K562 (cell line): ENCODE results near the gene CDC20. TPM values are rescaled to one million over a fixed set of nuclear protein-coding genes. Genes with fewer than 3 reads are reported as not detected.

Experiments
- ATAC-seq: fragments of 200-7000 bp; cut with Tn5 transposase; 3 replicates; pipeline ENCODE4 v1.9.1; 2020; ENCODE audit warnings: moderate library complexity
- BruUV-seq: library from RNA; stranded (reverse); fragments of 400-500 nt; replicated peaks from 2 replicates; lab custom pipeline; 2021; lab: Mats Ljungman, UMichigan
- CTCF ChIA-PET: fragments of 300-600 bp; formaldehyde crosslinking; extraction: SDS; loops from one replicate; lab custom pipeline; 2021; ENCODE audit warnings: low intra/inter-chr PET ratio; lab: Yijun Ruan, JAX
- POLR2A ChIA-PET: fragments of 300-600, 350-650 bp; sonication (Branson Sonifier 250); formaldehyde crosslinking; extraction: SDS; loops from one replicate; lab custom pipeline; 2021; ENCODE audit warnings: antibody characterized with exemption, inconsistent platforms; lab: Yijun Ruan, JAX
- DNase-seq, 4 experiments: peaks; one replicate each; pipeline versions ENCODE4 v3.0.0 to v3.0.0-alpha.2; 2011 to 2018; ENCODE audit warnings: low spot score in 3 of 4, mixed read lengths in 3 of 4; ENCODE audit errors: extremely low read depth in 1 of 4
- FAIRE-seq: peaks from 2 replicates; lab custom pipeline; 2011; peaks lifted over from hg19 to GRCh38; lab: Jason Lieb, UNC
- H2AFZ ChIP-seq: 2 replicates; pipeline ENCODE4 v1.6.0; 2011; ENCODE audit warnings: low read depth, low read length, control low read depth, inconsistent platforms
- H3K27ac ChIP-seq: fragments of 200-600 bp; 3 replicates; pipeline ENCODE4 v1.8.0; 2011; ENCODE audit warnings: low read depth, mild to moderate bottlenecking, control low read depth, inconsistent platforms, low read length, moderate library complexity, mixed read lengths; ENCODE audit errors: extremely low read depth
- H3K27me3 ChIP-seq, 2 experiments: fragments of 300-600 bp in 1 of 2; 2 replicates in 1 of 2; 3 replicates in 1 of 2; pipeline versions ENCODE4 v1.6.0 to v1.8.0; 2011; ENCODE audit warnings: inconsistent platforms in 2 of 2, low read length in 2 of 2, mild to moderate bottlenecking in 1 of 2, mixed read lengths in 1 of 2, moderate library complexity in 1 of 2; ENCODE audit not compliant: control insufficient read depth in 2 of 2, insufficient read depth in 2 of 2
- H3K36me3 ChIP-seq: fragments of 300-600 bp; 3 replicates; pipeline ENCODE4 v1.8.0; 2011; ENCODE audit warnings: mild to moderate bottlenecking, low read length, inconsistent platforms; ENCODE audit not compliant: control insufficient read depth, insufficient read depth
- H3K4me1 ChIP-seq, 2 experiments: fragments of 200-600 bp in 1 of 2; replicated peaks in 1 of 2; 2 replicates in 1 of 2; 3 replicates in 1 of 2; pipeline versions ENCODE4 v1.5.1 to v1.8.0; 2011; ENCODE audit warnings: inconsistent platforms in 2 of 2, low read length in 2 of 2, mild to moderate bottlenecking in 1 of 2, mixed read lengths in 1 of 2, moderate library complexity in 1 of 2; ENCODE audit not compliant: control insufficient read depth in 2 of 2, insufficient read depth in 2 of 2
- H3K4me2 ChIP-seq: 2 replicates; pipeline ENCODE4 v1.6.1; 2011; ENCODE audit warnings: low read length, control low read depth, inconsistent platforms, mixed read lengths; ENCODE audit not compliant: insufficient read depth
- H3K4me3 ChIP-seq: fragments of 200-600 bp; sonication (generic), shearing (Covaris generic); 2 replicates; pipeline ENCODE4 v1.5.1; 2016; ENCODE audit warnings: control low read depth, inconsistent platforms
- H3K79me2 ChIP-seq: fragments of 200-600 bp; 3 replicates; pipeline ENCODE4 v1.8.0; 2011; ENCODE audit warnings: low read length, inconsistent platforms; ENCODE audit not compliant: control insufficient read depth, insufficient read depth
- H3K9ac ChIP-seq, 2 experiments: 2 replicates each; pipeline versions ENCODE4 v1.6.0 to v1.6.1; 2011; ENCODE audit warnings: low read depth in 2 of 2, low read length in 2 of 2, control low read depth in 1 of 2, inconsistent platforms in 1 of 2, mild to moderate bottlenecking in 1 of 2, mixed read lengths in 1 of 2; ENCODE audit not compliant: insufficient read depth in 1 of 2
- H3K9me1 ChIP-seq: one replicate; pipeline ENCODE4 v1.6.0; 2011; ENCODE audit warnings: inconsistent platforms, mild to moderate bottlenecking, low read length, moderate library complexity; ENCODE audit not compliant: control insufficient read depth, insufficient read depth
- H3K9me3 ChIP-seq: replicated peaks from 2 replicates; pipeline ENCODE4 v1.5.1; 2011; ENCODE audit warnings: low read depth, low read length, inconsistent platforms; ENCODE audit not compliant: control insufficient read depth, insufficient read depth
- H4K20me1 ChIP-seq: replicated peaks from 2 replicates; pipeline ENCODE4 v1.6.1; 2011; ENCODE audit warnings: low read length, inconsistent platforms, mixed read lengths; ENCODE audit not compliant: control insufficient read depth, insufficient read depth
- ATF7 ChIP-seq: fragments of 450-650 bp; IDR thresholded peaks from 2 replicates; pipeline ENCODE4 v1.7.1; 2014; ENCODE audit warnings: mild to moderate bottlenecking, moderate library complexity
- CTBP1 ChIP-seq: fragments of 450-650 bp; IDR thresholded peaks from 2 replicates; pipeline ENCODE4 v1.6.1; 2016; ENCODE audit warnings: borderline replicate concordance
- ETV1 ChIP-seq: fragments of 450-650 bp; conservative IDR thresholded peaks from 2 replicates; pipeline ENCODE4 v1.6.1; 2016; ENCODE audit warnings: missing genetic modification characterization, control low read depth, low read depth, missing compliant biosample characterization
- GABPB2 ChIP-seq: fragments of 250-450 bp; sonication (Bioruptor Pico); conservative IDR thresholded peaks from 2 replicates; pipeline ENCODE4 v1.5.1; 2021; ENCODE audit warnings: mild to moderate bottlenecking
- MCM3 ChIP-seq: fragments of 450-650 bp; IDR thresholded peaks from 2 replicates; pipeline ENCODE4 v1.6.1; 2016
- NFRKB ChIP-seq: fragments of 450-650 bp; IDR thresholded peaks from 2 replicates; pipeline ENCODE4 v1.6.1; 2016; ENCODE audit warnings: low read depth
- RBM15 ChIP-seq: fragments of 200-400 bp; formaldehyde crosslinking; IDR thresholded peaks from 2 replicates; pipeline ENCODE4 v1.6.1; 2018; ENCODE audit warnings: mild to moderate bottlenecking, low read length, moderate library complexity; ENCODE audit not compliant: insufficient read depth
- SFPQ ChIP-seq: fragments of 200-400 bp; formaldehyde crosslinking; IDR thresholded peaks from 2 replicates; pipeline ENCODE4 v1.6.1; 2017; ENCODE audit warnings: mild to moderate bottlenecking, low read depth, low read length, moderate library complexity
- SUPT5H ChIP-seq: fragments of 450-650 bp; IDR thresholded peaks from 2 replicates; pipeline ENCODE4 v1.6.1; 2016
- ZFX ChIP-seq: sonication (generic); formaldehyde crosslinking; IDR thresholded peaks from 2 replicates; pipeline ENCODE4 v1.8.0; 2022; ENCODE audit warnings: mild to moderate bottlenecking, missing genetic modification reagents, moderate library complexity
- ZKSCAN8 ChIP-seq: fragments of 200-800 bp; sonication (Bioruptor generic); IDR thresholded peaks from 2 replicates; pipeline ENCODE4 v1.6.1; 2016; ENCODE audit warnings: missing genetic modification characterization, missing compliant biosample characterization
- ZNF197 ChIP-seq: fragments of 200-800 bp; sonication (Bioruptor generic); IDR thresholded peaks from 2 replicates; pipeline ENCODE4 v1.6.1; 2016; ENCODE audit warnings: low read depth, missing genetic modification characterization, missing compliant biosample characterization
- WGBS: fragments of 100-300 bp; shearing (Covaris generic); methylation state at CpG from one replicate; pipeline ENCODE4 v1.1.6; 2016; ENCODE audit warnings: low coverage, mixed read lengths; ENCODE audit not compliant: insufficient coverage; ENCODE audit errors: missing lambda C conversion rate; 5-methylcytosine and 5-hydroxymethylcytosine counted together
- in situ Hi-C: fragments of 300-500 bp; cut with MboI; formaldehyde crosslinking; loops from 4 replicates; pipeline ENCODE4 v1.15.0; 2018; ENCODE audit warnings: inconsistent platforms, mixed read lengths
- intact Hi-C: fragments of 100-400 bp; cut with micrococcal nuclease; formaldehyde crosslinking; loops from 2 replicates; pipeline ENCODE4 v1.14.2; 2022
- polyA plus RNA-seq, 8 experiments: library from polyadenylated mRNA; depleted of rRNA in 4 of 8; stranded (reverse) in 5 of 8; unstranded in 3 of 8; fragments of >200 nt; fragmentation: Nextera tagmentation in 2 of 8; fragmentation: Illumina TruSeq in 1 of 8; extraction: Ambion mirVana in 2 of 8; extraction: Trizol in 1 of 8; gene quantifications; 2 replicates each; pipeline versions ENCODE4 v1.2.1 to v1.2.3, GENCODE V29; 2011 to 2014; ENCODE audit warnings: inconsistent platforms in 1 of 8, missing spikeins in 1 of 8
- total RNA-seq, 7 experiments: library from RNA; depleted of rRNA in 6 of 7; stranded (reverse); fragments of >200 nt in 6 of 7; fragmentation: Illumina TruSeq in 2 of 7; extraction: Trizol in 2 of 7; gene quantifications; 2 replicates each; pipeline versions ENCODE4 v1.2.1 to v1.2.3, GENCODE V29; 2011 to 2021; ENCODE audit warnings: low replicate concordance in 1 of 7
- TF ChIP-seq, protein P1 (sequence below): sonication (generic); formaldehyde crosslinking; IDR thresholded peaks from 2 replicates; pipeline ENCODE4 v1.8.0; 2022; ENCODE audit warnings: mild to moderate bottlenecking, missing genetic modification reagents

CDC20 gene
- total and polyA plus RNA-seq, 9 of the 15 experiments (the other 6 are each of a cell fraction or from before 2014, with no cell fraction given) = 45.2 to 224 (median 121) TPM

DNA sequence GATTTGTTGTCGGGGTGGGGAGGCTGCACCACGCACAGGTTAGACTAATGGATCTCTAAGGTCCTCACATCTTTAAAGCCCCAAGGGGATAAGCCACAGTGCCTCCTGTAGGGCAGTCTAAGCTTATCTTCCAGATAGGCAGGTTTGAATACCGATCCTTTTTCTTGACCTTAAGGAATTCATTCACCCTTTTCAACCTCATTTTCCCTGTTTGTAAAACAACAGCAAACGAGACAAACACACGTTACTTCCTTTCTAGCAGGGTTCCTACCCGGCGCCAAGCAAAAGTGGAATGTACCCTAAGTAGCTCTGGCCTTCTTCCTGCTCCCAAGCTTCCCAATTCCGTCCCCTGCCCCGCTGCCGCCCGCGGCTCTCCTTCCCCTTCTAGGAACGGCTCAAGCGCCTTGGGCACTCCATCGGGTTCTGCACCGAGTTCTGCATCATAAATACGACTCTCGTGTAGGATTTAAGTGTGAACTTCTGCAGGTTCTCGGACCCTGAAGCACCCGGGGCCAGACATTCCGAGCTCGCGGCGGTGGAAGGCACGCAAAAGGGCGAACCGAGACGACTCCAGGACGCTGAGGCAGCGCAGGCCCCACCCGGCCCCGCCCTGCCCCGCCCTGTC is 548 bp upstream of the CDC20 start:
- FAIRE-seq (peak; percentile 87), ATAC-seq (peak; percentile 69), DNase-seq (peak; percentile 64 to 80 (median 72))
- under 1% methylated on average over 32 of the region's 33 CpGs for WGBS
- H3K9me3 ChIP-seq = no peaks in the 10 kb centered on the region
- no peaks in the 10 kb centered on the region; the same call in 1 of the 2 replicates for H4K20me1 ChIP-seq
- peak overlapping the region; percentile 83 to 93 for H3K9ac ChIP-seq
- in situ Hi-C loops (no loop called here), intact Hi-C loops (loop anchor here (1.0 to 2.0 kb wide), 3 partner anchors 56 to 131 kb away; no protein-coding TSS in a partner anchor)
- H3K79me2 ChIP-seq = peaks cover 31% of the 10 kb centered on the region
- H3K27me3 ChIP-seq = no peaks in the 10 kb centered on the region
- H3K4me1 ChIP-seq = peaks cover 25 to 30% of the 10 kb centered on the region in 2 experiments
- peaks cover 5% of the 10 kb centered on the region for H3K9me1 ChIP-seq
- H3K36me3 ChIP-seq = peaks cover 40% of the 10 kb centered on the region
- ChIA-PET POLR2A (interaction anchor here (0.5 to 2.9 kb wide), 25 partner anchors 8 to 1284 kb away, joined by 3 to 17 read pairs (median 4); partner anchors contain the start of genes ELOVL1 and MED8), CTCF (interaction anchor here (0.6 to 1.7 kb wide), 3 partner anchors 120 to 131 kb away, joined by 3 to 9 read pairs (median 4); no protein-coding TSS in a partner anchor)
- TSS peak; percentile 72 for BruUV-seq
- peak overlapping the region; percentile 95 for H2AFZ ChIP-seq
- peak overlapping the region; percentile 83 for H3K4me3 ChIP-seq
- peak overlapping the region; percentile 83 for H3K27ac ChIP-seq
- H3K4me2 ChIP-seq = peak overlapping the region; percentile 89
- TF ChIP-seq, protein P1, sequence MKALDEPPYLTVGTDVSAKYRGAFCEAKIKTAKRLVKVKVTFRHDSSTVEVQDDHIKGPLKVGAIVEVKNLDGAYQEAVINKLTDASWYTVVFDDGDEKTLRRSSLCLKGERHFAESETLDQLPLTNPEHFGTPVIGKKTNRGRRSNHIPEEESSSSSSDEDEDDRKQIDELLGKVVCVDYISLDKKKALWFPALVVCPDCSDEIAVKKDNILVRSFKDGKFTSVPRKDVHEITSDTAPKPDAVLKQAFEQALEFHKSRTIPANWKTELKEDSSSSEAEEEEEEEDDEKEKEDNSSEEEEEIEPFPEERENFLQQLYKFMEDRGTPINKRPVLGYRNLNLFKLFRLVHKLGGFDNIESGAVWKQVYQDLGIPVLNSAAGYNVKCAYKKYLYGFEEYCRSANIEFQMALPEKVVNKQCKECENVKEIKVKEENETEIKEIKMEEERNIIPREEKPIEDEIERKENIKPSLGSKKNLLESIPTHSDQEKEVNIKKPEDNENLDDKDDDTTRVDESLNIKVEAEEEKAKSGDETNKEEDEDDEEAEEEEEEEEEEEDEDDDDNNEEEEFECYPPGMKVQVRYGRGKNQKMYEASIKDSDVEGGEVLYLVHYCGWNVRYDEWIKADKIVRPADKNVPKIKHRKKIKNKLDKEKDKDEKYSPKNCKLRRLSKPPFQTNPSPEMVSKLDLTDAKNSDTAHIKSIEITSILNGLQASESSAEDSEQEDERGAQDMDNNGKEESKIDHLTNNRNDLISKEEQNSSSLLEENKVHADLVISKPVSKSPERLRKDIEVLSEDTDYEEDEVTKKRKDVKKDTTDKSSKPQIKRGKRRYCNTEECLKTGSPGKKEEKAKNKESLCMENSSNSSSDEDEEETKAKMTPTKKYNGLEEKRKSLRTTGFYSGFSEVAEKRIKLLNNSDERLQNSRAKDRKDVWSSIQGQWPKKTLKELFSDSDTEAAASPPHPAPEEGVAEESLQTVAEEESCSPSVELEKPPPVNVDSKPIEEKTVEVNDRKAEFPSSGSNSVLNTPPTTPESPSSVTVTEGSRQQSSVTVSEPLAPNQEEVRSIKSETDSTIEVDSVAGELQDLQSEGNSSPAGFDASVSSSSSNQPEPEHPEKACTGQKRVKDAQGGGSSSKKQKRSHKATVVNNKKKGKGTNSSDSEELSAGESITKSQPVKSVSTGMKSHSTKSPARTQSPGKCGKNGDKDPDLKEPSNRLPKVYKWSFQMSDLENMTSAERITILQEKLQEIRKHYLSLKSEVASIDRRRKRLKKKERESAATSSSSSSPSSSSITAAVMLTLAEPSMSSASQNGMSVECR (CRISPR knock-in tag) = peak; percentile 24; the same call in 1 of the 2 replicates
- TF ChIP-seq MCM3 = no peak
- peak; percentile 69 for TF ChIP-seq NFRKB
- peak; percentile 29; the same call in 1 of the 2 replicates for TF ChIP-seq ATF7
- no peak for TF ChIP-seq GABPB2 (CRISPR knock-in tag)
- TF ChIP-seq SUPT5H = peak; percentile 81
- TF ChIP-seq ZFX (CRISPR knock-in tag) = peak; percentile 85
- peak; percentile 84 for TF ChIP-seq CTBP1
- no peak for TF ChIP-seq ZKSCAN8 (CRISPR knock-in tag)
- no peak for TF ChIP-seq ZNF197 (CRISPR knock-in tag)
- TF ChIP-seq RBM15 = no peak
- peak; percentile 15; the same call in 1 of the 2 replicates for TF ChIP-seq ETV1 (tag)
- TF ChIP-seq SFPQ = no peak
